Measurements from ENCODE around the gene ZNF516. TPM values are rescaled to one million over a fixed set of nuclear protein-coding genes. Genes with fewer than 3 reads are reported as not detected.

Gene ZNF516
- total RNA-seq, 1 experiment from 2014 or later: 22.5 TPM

DNA sequence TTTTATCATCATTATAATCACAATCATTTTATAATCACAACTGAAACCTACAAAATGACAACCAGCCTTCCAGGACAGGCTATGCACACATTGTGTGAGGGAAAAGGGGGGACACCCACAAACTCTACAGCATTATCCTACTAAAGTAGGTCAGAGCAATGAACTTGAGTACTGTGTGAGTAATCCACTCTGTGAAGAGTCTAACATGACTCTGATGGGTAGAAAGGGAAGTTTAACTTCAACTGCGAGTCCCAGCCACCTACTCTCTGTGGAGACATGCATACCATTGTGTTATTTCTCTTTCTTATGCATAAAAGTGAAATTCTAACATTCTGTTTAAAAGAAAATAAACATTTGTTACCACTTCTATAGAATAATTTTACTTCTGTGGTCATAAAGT lies 177.9 kb downstream of the ZNF516 start:
- DNase-seq (ENCODE audit: extremely low read depth, low read depth): no peak

DNA sequence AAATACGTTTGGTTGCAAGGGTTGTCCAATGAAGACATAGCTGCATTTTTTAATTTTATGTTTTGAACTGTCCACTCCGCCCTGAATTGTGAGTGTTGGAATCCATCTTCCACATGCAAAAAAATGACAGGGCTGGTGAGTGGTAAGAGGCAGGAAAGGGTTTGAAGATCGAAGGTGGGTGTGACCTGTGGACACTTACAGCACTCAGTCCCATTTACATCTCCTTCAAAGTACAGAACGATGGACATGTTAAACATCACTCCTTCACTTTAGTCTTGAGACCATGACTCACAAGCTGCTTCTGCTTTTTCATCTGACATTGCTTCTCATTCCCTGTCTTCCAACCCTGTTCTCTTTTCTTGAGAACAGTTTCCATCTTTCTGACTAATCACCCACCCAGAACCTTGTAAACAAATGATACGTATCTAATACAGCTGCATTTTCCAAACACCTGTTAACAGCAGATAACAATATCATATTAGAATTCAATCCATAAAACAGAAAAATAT lies 179.3 kb downstream of the ZNF516 start:
- no peak for DNase-seq (ENCODE audit: extremely low read depth, low read depth)

DNA sequence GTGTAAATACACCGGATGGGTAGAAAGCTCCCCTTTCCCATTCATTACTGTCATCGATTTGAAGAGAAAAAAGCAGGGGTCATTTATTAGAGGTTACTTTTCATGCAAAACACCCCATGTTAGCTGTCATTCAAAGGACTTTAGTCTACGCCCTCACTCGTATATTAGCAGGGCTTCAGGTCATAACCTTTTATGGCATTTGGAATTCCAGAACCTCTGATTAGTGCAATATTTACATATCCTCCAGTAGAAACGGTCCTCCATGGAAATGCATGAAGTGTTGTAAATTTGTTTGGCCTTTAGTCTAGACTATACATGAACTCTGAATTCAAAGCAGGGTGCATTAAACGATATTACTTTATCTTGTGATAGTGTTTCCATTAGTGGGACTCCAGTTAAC lies 180.5 kb downstream of the ZNF516 start:
- DNase-seq (ENCODE audit: extremely low read depth, low read depth): no peak

DNA sequence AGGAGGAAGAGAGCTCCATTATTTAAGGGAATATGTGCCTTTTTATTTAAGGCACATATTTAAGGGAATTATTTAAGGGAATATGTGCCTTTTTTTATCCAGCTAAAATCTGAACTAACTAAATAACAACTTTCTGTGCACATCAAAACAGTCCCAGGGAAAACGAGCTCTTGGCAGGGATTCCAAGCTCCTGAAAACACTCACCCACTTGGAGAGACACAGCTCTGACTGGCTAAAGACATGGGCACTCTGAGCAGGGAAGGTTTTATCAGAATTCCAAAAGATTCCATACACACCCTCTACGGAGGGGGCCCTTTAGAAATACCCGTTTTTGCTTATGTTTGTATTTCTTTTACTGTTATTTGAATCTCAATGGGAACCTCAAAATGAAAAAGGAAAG lies 181.0 kb downstream of the ZNF516 start:
- no peak for DNase-seq (ENCODE audit: extremely low read depth, low read depth)

All from NCI-H460 (cell line).